Neural crest cell (in vitro differentiated cells): Measurements from ENCODE around the gene KEL. TPM values are rescaled to one million over a fixed set of nuclear protein-coding genes. Genes with fewer than 3 reads are reported as not detected.
A peak's percentile ranks its signal among the peaks of the same experiment; 100 is the strongest.

Experiments
- DNase-seq: peaks from one replicate; pipeline ENCODE4 v3.0.0; 2021; ENCODE audit warnings: low read depth, mixed read lengths, low spot score
- H3K27ac Mint-ChIP-seq: one replicate; pipeline ENCODE4 v1.8.0; 2021; ENCODE audit warnings: mild to moderate bottlenecking, mixed read lengths; ENCODE audit not compliant: unreplicated experiment
- H3K27me3 Mint-ChIP-seq: 2 replicates; pipeline ENCODE4 v1.8.0; 2021; ENCODE audit warnings: low read depth, mild to moderate bottlenecking, mixed read lengths
- H3K36me3 Mint-ChIP-seq: 2 replicates; pipeline ENCODE4 v1.8.0; 2021; ENCODE audit warnings: low read depth, mild to moderate bottlenecking, mixed read lengths
- H3K4me1 Mint-ChIP-seq: 2 replicates; pipeline ENCODE4 v1.8.0; 2021; ENCODE audit warnings: mixed read lengths
- H3K4me3 Mint-ChIP-seq: one replicate; pipeline ENCODE4 v1.8.0; 2021; ENCODE audit warnings: mild to moderate bottlenecking, mixed read lengths
- H3K9me3 Mint-ChIP-seq: 2 replicates; pipeline ENCODE4 v1.8.0; 2021; ENCODE audit warnings: mixed read lengths
- CTCF ChIP-seq: fragments of 200-600 bp; sonication (generic); conservative IDR thresholded peaks from 2 replicates; pipeline ENCODE4 v1.5.0; 2021; ENCODE audit warnings: antibody characterized with exemption, mild to moderate bottlenecking
- total RNA-seq: library from RNA; stranded (reverse); gene quantifications from 2 replicates; pipeline ENCODE4 v1.2.1, GENCODE V29; 2021

KEL gene
- total RNA-seq, 1 donor from 2014 or later = 1.4 TPM

DNA sequence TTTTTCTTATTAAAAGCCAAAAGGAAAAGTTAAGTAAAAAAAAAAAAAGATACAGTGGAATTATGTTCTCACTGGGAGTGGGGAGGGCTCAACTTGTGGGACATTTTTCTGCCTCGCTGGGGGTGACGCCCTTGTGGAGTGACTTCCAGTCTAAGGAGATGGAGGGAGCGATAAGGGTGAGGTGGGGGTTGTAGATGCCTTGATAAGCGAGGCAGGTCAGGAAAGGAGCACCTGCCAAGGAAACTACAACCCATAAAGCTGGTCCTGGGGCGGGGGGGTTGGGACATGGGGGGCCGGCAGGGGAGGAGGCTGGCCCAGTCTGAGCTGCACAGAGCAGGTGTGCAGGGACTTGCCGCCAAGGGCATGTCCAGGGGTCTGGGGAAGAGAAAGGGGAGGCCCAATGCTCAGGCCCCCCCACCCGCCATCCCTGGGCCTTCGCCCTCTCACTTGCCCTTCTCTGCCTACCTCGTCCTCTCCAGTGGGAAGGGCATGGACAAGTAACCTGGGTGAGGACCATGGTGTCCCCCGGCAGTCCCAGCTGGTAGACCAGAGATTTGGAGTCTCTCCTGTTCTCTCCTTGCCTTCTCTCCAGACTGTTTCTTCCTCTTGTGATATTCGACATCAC, 26.1 kb downstream of the KEL start:
- no peak for DNase-seq
- no peak for TF ChIP-seq CTCF
- no peak overlapping the region for H3K27ac Mint-ChIP-seq
- no peaks in the 10 kb centered on the region for H3K4me1 Mint-ChIP-seq
- peaks cover 10% of the 10 kb centered on the region for H3K27me3 Mint-ChIP-seq
- H3K4me3 Mint-ChIP-seq = no peak overlapping the region
- H3K36me3 Mint-ChIP-seq = no peaks in the 10 kb centered on the region
- H3K9me3 Mint-ChIP-seq = no peaks in the 10 kb centered on the region

- Mint-ChIP-seq H3K36me3 (no peaks in the 10 kb centered on the region), H3K27me3 (peaks cover 17% of the 10 kb centered on the region), H3K4me1 (no peaks in the 10 kb centered on the region), H3K4me3 (no peak overlapping the region), H3K27ac (no peak overlapping the region), H3K9me3 (peaks cover 3% of the 10 kb centered on the region)
- TF ChIP-seq CTCF = no peak
- DNase-seq = no peak
Measured at GRCh38 chr7:142934056-142934455, 28.1 kb downstream of the KEL start.

GRCh38 chr7:142933624-142934023, 28.5 kb downstream of the KEL start, which contains the start of gene TRPV5:
TRPV5 (minus strand) TSS chr7:142933746; CDS start chr7:142933459, 287 bp downstream.
- H3K27me3 Mint-ChIP-seq = peaks cover 17% of the 10 kb centered on the region

DNA sequence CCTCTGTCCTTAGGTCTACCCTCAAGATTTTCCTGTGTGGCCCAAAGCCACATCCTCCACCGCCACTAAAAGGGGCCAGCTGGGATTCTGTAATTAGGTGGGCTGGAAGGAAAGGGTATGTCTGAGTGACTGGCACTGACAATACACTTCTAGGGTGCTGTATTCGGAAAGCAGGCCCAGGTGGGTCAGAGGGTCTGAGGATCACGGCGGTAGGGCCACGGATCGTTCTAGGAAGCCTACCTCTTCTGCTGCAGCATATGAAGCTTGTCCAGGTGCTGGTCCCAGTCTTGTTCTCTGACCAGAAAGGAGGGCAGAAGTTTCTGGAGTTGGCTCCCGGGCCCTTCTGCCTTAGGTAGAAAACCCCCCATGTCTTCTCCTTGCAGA, 29.1 kb downstream of the KEL start:
- no peak for TF ChIP-seq CTCF
- no peaks in the 10 kb centered on the region for H3K4me1 Mint-ChIP-seq
- H3K27me3 Mint-ChIP-seq = peaks cover 17% of the 10 kb centered on the region
- peaks cover 3% of the 10 kb centered on the region for H3K9me3 Mint-ChIP-seq
- H3K36me3 Mint-ChIP-seq = no peaks in the 10 kb centered on the region
- H3K4me3 Mint-ChIP-seq = no peak overlapping the region
- no peak for DNase-seq
- H3K27ac Mint-ChIP-seq = no peak overlapping the region

More at GRCh38 chr7:142933624-142934023, 28.5 kb downstream of the KEL start, which contains the start of gene TRPV5:
- Mint-ChIP-seq H3K4me3 (no peak within 1 kb of the TSS), H3K4me1 (no peaks in the 10 kb centered on the region), H3K36me3 (no peaks in the 10 kb centered on the region), H3K9me3 (peaks cover 3% of the 10 kb centered on the region), H3K27ac (peak within 1 kb of the TSS; percentile 22)
- no peak for TF ChIP-seq CTCF
- DNase-seq = no peak

DNA sequence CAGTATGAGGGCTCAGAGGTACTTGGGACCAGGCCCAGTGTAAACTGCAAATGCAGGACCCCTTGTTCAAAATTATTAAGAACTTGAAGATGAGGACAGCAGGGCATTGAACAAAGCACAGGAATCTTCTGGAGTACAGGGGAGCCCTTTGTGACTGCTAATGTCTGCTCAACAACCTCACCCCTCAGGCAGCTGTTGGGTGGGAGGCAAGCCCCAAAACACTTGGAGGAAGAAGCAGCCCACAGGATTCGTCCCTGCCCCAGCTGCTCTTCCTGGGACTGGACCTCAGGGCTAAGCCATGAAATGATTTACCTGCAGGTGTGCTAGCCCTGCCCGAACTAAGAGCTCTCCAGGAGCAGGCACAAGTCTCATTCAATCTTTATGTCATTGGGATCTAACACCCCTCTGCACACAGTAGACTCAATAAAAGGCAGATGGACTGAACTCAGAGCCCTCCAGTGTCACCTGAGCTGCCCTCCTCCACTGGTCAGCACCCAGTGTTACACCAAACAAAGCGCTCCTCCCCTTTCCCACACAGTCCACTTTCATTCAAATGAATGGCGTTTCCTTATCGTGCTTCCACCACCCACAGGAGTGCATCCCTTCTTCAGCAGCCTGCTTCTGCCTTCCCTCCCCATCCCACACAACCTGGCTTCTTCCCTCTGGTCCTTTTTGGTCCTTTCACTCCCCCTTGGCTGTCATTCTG, 29.6 kb downstream of the KEL start:
- no peak for DNase-seq

More for the DNA sequence above, 29.6 kb downstream of the KEL start:
- H3K36me3 Mint-ChIP-seq = no peaks in the 10 kb centered on the region
- TF ChIP-seq CTCF = no peak
- H3K27ac Mint-ChIP-seq = no peak overlapping the region
- H3K4me1 Mint-ChIP-seq = no peaks in the 10 kb centered on the region
- H3K4me3 Mint-ChIP-seq = no peak overlapping the region
- H3K27me3 Mint-ChIP-seq = peaks cover 17% of the 10 kb centered on the region
- peaks cover 3% of the 10 kb centered on the region for H3K9me3 Mint-ChIP-seq
